ENCODE data around the gene SEMA5B. TPM values are rescaled to one million over a fixed set of nuclear protein-coding genes. Genes with fewer than 3 reads are reported as not detected.

SEMA5B gene
- total RNA-seq, 3 donors from 2014 or later: 0.34 to 0.89 (median 0.35) TPM

DNA sequence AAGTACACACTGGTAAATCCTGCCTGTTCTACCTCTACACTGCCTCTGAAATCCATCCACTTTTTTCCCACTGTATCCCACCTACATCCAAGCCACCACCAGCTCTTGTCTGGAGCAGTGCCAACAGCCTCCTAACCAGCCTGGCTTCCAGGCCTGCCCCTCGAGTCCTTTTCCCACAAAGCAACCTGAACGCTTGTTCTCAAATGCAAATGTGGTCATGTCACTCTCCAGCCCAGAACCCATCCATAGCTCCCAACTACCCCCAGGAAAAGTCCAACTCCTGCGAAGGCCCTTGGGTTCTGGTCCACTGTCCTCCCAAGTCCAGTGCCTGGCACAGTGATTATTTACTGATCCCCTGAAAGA lies 83.8 kb downstream of the SEMA5B start:
- H3K9me3 ChIP-seq: no peaks in the 10 kb centered on the region
- no peak for ATAC-seq
- intact Hi-C loops (cut with DNase I, micrococcal nuclease): no loop called here
- H3K36me3 ChIP-seq (ENCODE audit: low read depth): no peaks in the 10 kb centered on the region
- DNase-seq: no peak
- H3K4me3 ChIP-seq: no peak overlapping the region
- TF ChIP-seq CTCF (IDR thresholded peaks at IDR 0.05): no peak
- H3K4me1 ChIP-seq (ENCODE audit: low read depth): no peaks in the 10 kb centered on the region

DNA sequence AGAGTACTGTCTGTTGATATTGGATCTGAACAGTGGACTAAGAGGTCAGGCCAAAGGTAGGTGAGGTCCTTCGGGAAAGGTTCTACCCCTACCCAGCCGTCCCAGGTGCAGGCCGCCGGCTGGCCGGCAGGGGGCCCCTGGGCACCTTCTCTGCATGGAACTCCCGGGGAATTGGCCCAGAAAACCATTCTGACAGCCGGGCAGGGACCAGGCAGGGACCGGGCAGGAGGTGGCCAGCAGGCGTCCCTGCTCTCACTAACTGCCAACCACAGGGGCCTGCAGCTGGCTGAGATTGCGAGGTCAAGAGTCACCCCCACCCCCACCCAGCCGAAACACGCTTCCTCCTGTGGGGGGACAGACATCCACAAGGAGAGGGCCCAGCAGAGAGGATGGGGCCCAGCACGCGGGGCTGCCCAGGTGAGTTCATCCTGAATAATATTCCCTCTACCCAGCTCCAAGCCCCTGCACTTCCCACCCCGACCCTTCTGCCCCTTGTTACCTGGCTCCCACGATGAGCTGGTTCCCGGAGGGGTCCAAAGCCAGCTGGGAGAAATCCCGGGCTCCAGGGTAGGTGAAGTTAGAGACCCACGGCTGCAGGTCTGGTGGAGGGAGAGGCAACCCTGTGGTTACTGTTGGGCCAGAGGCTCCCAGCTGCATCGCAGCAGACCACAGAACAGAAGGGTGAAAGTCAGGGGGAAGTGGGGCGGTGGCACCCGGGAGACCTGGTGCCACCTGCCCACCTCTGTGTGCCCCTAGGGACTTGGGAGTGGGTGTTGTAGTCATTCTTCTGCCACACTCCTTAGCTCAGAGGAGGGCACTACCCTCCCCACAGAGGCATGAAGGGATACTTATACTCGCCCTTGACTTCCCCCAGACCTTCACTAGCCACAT lies 84.4 kb downstream of the SEMA5B start:
- H3K36me3 ChIP-seq (ENCODE audit: low read depth): no peaks in the 10 kb centered on the region
- H3K9me3 ChIP-seq: no peaks in the 10 kb centered on the region
- H3K4me3 ChIP-seq: no peak overlapping the region
- peak in 2 of 3 donors; percentile 75 to 76 for DNase-seq
- peak; percentile 78 for TF ChIP-seq CTCF (IDR thresholded peaks at IDR 0.05)
- H3K4me1 ChIP-seq (ENCODE audit: low read depth): no peaks in the 10 kb centered on the region
- intact Hi-C loops (cut with DNase I, micrococcal nuclease): no loop called here
- ATAC-seq: peak; percentile 82

DNA sequence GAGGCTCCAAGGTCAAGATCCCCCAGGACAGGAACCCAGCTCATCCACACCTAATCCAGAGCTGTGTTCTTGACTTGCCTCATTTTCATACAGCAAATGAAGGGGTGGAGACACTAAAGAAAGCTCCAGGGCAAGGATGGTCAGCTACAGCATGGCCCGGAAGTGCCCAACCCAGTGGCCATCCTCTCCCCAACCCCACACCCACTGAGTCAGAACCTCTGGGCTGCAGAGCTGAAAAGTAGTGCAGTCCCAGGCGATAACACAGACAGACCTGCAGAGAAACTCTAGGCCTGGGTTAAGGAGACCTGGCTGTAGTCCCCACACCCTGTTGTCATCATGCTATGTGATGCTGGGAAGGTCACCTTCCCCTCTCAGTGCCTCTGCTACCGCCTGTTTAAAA lies 85.3 kb downstream of the SEMA5B start:
- H3K4me1 ChIP-seq (ENCODE audit: low read depth): no peaks in the 10 kb centered on the region
- TF ChIP-seq CTCF (IDR thresholded peaks at IDR 0.05): no peak
- no peaks in the 10 kb centered on the region for H3K36me3 ChIP-seq (ENCODE audit: low read depth)
- ATAC-seq (no peak), DNase-seq (no peak)
- no peak overlapping the region for H3K4me3 ChIP-seq
- H3K9me3 ChIP-seq: no peaks in the 10 kb centered on the region
- intact Hi-C loops (cut with DNase I, micrococcal nuclease): no loop called here

GRCh38 chr3:122941228-122942206 lies 86.0 kb downstream of the SEMA5B start:
- Histone ChIP-seq H3K4me1 (ENCODE audit: low read depth) (no peaks in the 10 kb centered on the region), H3K36me3 (ENCODE audit: low read depth) (no peaks in the 10 kb centered on the region), H3K9me3 (no peaks in the 10 kb centered on the region), H3K4me3 (no peak overlapping the region)
- ATAC-seq: no peak
- DNase-seq: peak in 1 of 3 donors; percentile 17
- no peak for TF ChIP-seq CTCF (IDR thresholded peaks at IDR 0.05)
- intact Hi-C loops (cut with DNase I, micrococcal nuclease): no loop called here

GRCh38 chr3:122940628-122941086 lies 86.9 kb downstream of the SEMA5B start:
- Histone ChIP-seq H3K4me1 (ENCODE audit: low read depth) (no peaks in the 10 kb centered on the region), H3K9me3 (no peaks in the 10 kb centered on the region), H3K4me3 (no peak overlapping the region), H3K36me3 (ENCODE audit: low read depth) (no peaks in the 10 kb centered on the region)
- intact Hi-C loops (cut with DNase I, micrococcal nuclease): no loop called here
- no peak for ATAC-seq
- no peak for TF ChIP-seq CTCF (IDR thresholded peaks at IDR 0.05)
- no peak for DNase-seq
